HCT116 (cell line): Measurements from ENCODE around the gene GALNS. TPM values are rescaled to one million over a fixed set of nuclear protein-coding genes. Genes with fewer than 3 reads are reported as not detected.

Experiments used
- ATAC-seq: fragments of 200-7000 bp; cut with Tn5 transposase; 2 replicates; pipeline ENCODE4 v1.9.1; 2020; ENCODE audit warnings: mild to moderate bottlenecking, moderate library complexity
- BruUV-seq: library from RNA; stranded (reverse); fragments of 400-500 nt; replicated peaks from 2 replicates; lab custom pipeline; 2021; lab: Mats Ljungman, UMichigan
- CTCF ChIA-PET: fragments of 300-600 bp; sonication (Branson Sonifier 250); formaldehyde crosslinking; loops from one replicate; lab custom pipeline; 2021; ENCODE audit warnings: antibody characterized with exemption; lab: Charles Lee
- POLR2A ChIA-PET: fragments of 300-600, 350-600 bp; sonication (Branson Sonifier 250); formaldehyde crosslinking; loops from one replicate; lab custom pipeline; 2021; ENCODE audit warnings: antibody characterized with exemption; lab: Charles Lee
- RAD21 ChIA-PET, 2 experiments: fragments of 300-600 bp; sonication (Branson Sonifier 250); formaldehyde crosslinking; loops; one replicate each; lab custom pipeline; 2023; ENCODE audit warnings: low total read pairs in 2 of 2; ENCODE audit not compliant: uncharacterized antibody in 2 of 2, unreplicated experiment in 2 of 2, low non-redundant PET in 1 of 2; lab: Charles Lee
- DNase-seq: peaks from one replicate; pipeline ENCODE4 v3.0.0-alpha.2; 2010; ENCODE audit warnings: low read depth, low spot score
- H2AFZ ChIP-seq: fragments of 200-600 bp; shearing (Covaris generic), sonication (generic); 2 replicates; pipeline ENCODE4 v1.6.1; 2017; ENCODE audit warnings: low read depth, mixed run types, mixed read lengths, antibody characterized with exemption, low read length; ENCODE audit not compliant: poor library complexity, severe bottlenecking
- H3K27ac ChIP-seq: 2 replicates; pipeline ENCODE4 v1.5.1; 2012; ENCODE audit warnings: low read depth, low read length
- H3K27me3 ChIP-seq: fragments of 200-600 bp; sonication (generic); 2 replicates; pipeline ENCODE4 v1.6.1; 2016; ENCODE audit warnings: mixed run types, low read length, mixed read lengths; ENCODE audit not compliant: insufficient read depth
- H3K36me3 ChIP-seq, 2 experiments: fragments of 200-500 bp in 1 of 2; fragments of 200-600 bp in 1 of 2; sonication (Bioruptor generic) in 1 of 2; sonication (generic) in 1 of 2; 2 replicates each; pipeline versions ENCODE4 v1.5.1 to v1.6.1; 2014 to 2016; ENCODE audit warnings: low read length in 2 of 2, inconsistent platforms in 1 of 2, mixed read lengths in 1 of 2, mixed run types in 1 of 2; ENCODE audit not compliant: insufficient read depth in 2 of 2, control insufficient read depth in 1 of 2
- H3K4me1 ChIP-seq, 2 experiments: fragments of 200-600 bp in 1 of 2; sonication (generic) in 1 of 2; 2 replicates each; pipeline versions ENCODE4 v1.5.1 to v1.6.1; 2012 to 2017; ENCODE audit warnings: low read length in 2 of 2, inconsistent platforms in 1 of 2, mild to moderate bottlenecking in 1 of 2, mixed read lengths in 1 of 2, mixed run types in 1 of 2, moderate library complexity in 1 of 2; ENCODE audit not compliant: insufficient read depth in 2 of 2, control insufficient read depth in 1 of 2
- H3K4me2 ChIP-seq: fragments of 200-600 bp; sonication (generic); 2 replicates; pipeline ENCODE4 v1.6.1; 2017; ENCODE audit warnings: mixed run types, low read length, mixed read lengths
- H3K4me3 ChIP-seq, 2 experiments: fragments of 200-600 bp in 1 of 2; sonication (generic) in 1 of 2; replicated peaks in 1 of 2; 2 replicates each; pipeline ENCODE4 v1.5.1; 2011 to 2016; ENCODE audit warnings: low read length in 2 of 2, control low read depth in 1 of 2, low read depth in 1 of 2, mild to moderate bottlenecking in 1 of 2, mixed read lengths in 1 of 2, mixed run types in 1 of 2
- H3K79me2 ChIP-seq: fragments of 200-600 bp; sonication (generic); 2 replicates; pipeline ENCODE4 v1.6.1; 2017; ENCODE audit warnings: mild to moderate bottlenecking, mixed run types, low read length, moderate library complexity, mixed read lengths; ENCODE audit not compliant: insufficient read depth
- H3K9ac ChIP-seq: fragments of 200-600 bp; sonication (generic); 2 replicates; pipeline ENCODE4 v1.6.1; 2016; ENCODE audit warnings: low read length, mixed read lengths
- H3K9me2 ChIP-seq: fragments of 200-600 bp; sonication (generic), shearing (Covaris generic); 2 replicates; pipeline ENCODE4 v1.6.1; 2017; ENCODE audit warnings: mixed run types, mild to moderate bottlenecking, moderate library complexity; ENCODE audit not compliant: insufficient read depth
- H3K9me3 ChIP-seq, 2 experiments: fragments of 200-500 bp in 1 of 2; fragments of 200-600 bp in 1 of 2; sonication (Bioruptor generic) in 1 of 2; sonication (generic) in 1 of 2; 2 replicates each; pipeline ENCODE4 v1.6.1; 2014 to 2017; ENCODE audit warnings: low read length in 2 of 2, mixed read lengths in 2 of 2, inconsistent platforms in 1 of 2, low read depth in 1 of 2, mild to moderate bottlenecking in 1 of 2, mixed run types in 1 of 2, moderate library complexity in 1 of 2; ENCODE audit not compliant: control insufficient read depth in 1 of 2, insufficient read depth in 1 of 2
- H4K20me1 ChIP-seq: fragments of 200-600 bp; sonication (generic), shearing (Covaris generic); 2 replicates; pipeline ENCODE4 v1.6.1; 2017; ENCODE audit warnings: mixed run types, mild to moderate bottlenecking, moderate library complexity; ENCODE audit not compliant: insufficient read depth
- CBX3 ChIP-seq: IDR thresholded peaks from 2 replicates; pipeline ENCODE4 v1.6.1; 2012; ENCODE audit warnings: low read depth
- CEBPB ChIP-seq: IDR thresholded peaks from 2 replicates; pipeline ENCODE4 v1.6.1; 2012; ENCODE audit warnings: low read depth
- CTCF ChIP-seq, 3 experiments: fragments of 200-600 bp in 1 of 3; sonication (generic) in 1 of 3; IDR thresholded peaks in 2 of 3; conservative IDR thresholded peaks in 1 of 3; 2 replicates each; pipeline ENCODE4 v1.5.1; 2012 to 2017; ENCODE audit warnings: low read depth in 2 of 3, low read length in 2 of 3, antibody characterized with exemption in 1 of 3, borderline replicate concordance in 1 of 3, control low read depth in 1 of 3, mild to moderate bottlenecking in 1 of 3, mixed read lengths in 1 of 3, mixed run types in 1 of 3, moderate library complexity in 1 of 3; ENCODE audit not compliant: insufficient read depth in 1 of 3
- EGR1 ChIP-seq: IDR thresholded peaks from 2 replicates; pipeline ENCODE4 v1.6.1; 2012; ENCODE audit warnings: low read depth
- EZH2 ChIP-seq: fragments of 200-600 bp; sonication (generic); IDR thresholded peaks from 2 replicates; pipeline ENCODE4 v1.6.1; 2017; ENCODE audit warnings: antibody characterized with exemption, mixed run types
- EZH2phosphoT487 ChIP-seq: fragments of 200-600 bp; IDR thresholded peaks from 2 replicates; pipeline ENCODE4 v1.6.1; 2018; ENCODE audit warnings: antibody characterized with exemption, borderline replicate concordance
- JUND ChIP-seq: IDR thresholded peaks from 2 replicates; pipeline ENCODE4 v1.6.1; 2012
- MAX ChIP-seq: IDR thresholded peaks from 2 replicates; pipeline ENCODE4 v1.6.1; 2012
- RAD21 ChIP-seq: IDR thresholded peaks from 2 replicates; pipeline ENCODE4 v1.6.1; 2012; ENCODE audit warnings: low read depth, mild to moderate bottlenecking
- REST ChIP-seq: IDR thresholded peaks from 2 replicates; pipeline ENCODE4 v1.6.1; 2012; ENCODE audit warnings: low read depth
- TCF7L2 ChIP-seq: IDR thresholded peaks from 2 replicates; pipeline ENCODE4 v1.7.0; 2011; ENCODE audit warnings: borderline replicate concordance, inconsistent platforms; ENCODE audit not compliant: insufficient read depth, insufficient read length; ENCODE audit errors: extremely low read depth
- YY1 ChIP-seq: IDR thresholded peaks from 2 replicates; pipeline ENCODE4 v1.6.1; 2011; ENCODE audit warnings: low read length, low read depth, moderate library complexity, mild to moderate bottlenecking; ENCODE audit not compliant: insufficient replicate concordance; ENCODE audit errors: extremely low read depth
- ZNF274 ChIP-seq: fragments of 200-500 bp; sonication (Bioruptor generic); IDR thresholded peaks from 2 replicates; pipeline ENCODE4 v1.6.1; 2014; ENCODE audit warnings: mild to moderate bottlenecking, low read depth, low read length, inconsistent platforms
- intact Hi-C: fragments of 100-400 bp; cut with micrococcal nuclease; formaldehyde crosslinking; loops from 2 replicates; pipeline ENCODE4 v1.10.0; 2022
- total RNA-seq: library from RNA; stranded (reverse); gene quantifications from one replicate; pipeline ENCODE4 v1.2.1, GENCODE V29; 2021; ENCODE audit not compliant: unreplicated experiment

The GALNS gene
- total RNA-seq, 1 experiment from 2014 or later = 44.6 TPM

- Histone ChIP-seq H3K4me2 (no peak overlapping the region), H3K4me1 (no peaks in the 10 kb centered on the region), H3K36me3 (peaks cover 20 to 22% of the 10 kb centered on the region in 2 experiments; a peak in 3 of 4 replicates), H3K79me2 (no peaks in the 10 kb centered on the region), H3K9me3 (no peaks in the 10 kb centered on the region), H4K20me1 (no peaks in the 10 kb centered on the region), H2AFZ (no peak overlapping the region), H3K27me3 (no peaks in the 10 kb centered on the region), H3K27ac (no peak overlapping the region), H3K4me3 (no peak overlapping the region), H3K9me2 (no peaks in the 10 kb centered on the region), H3K9ac (no peak overlapping the region)
- intact Hi-C loops = no loop called here
- no peak for ATAC-seq
- ChIA-PET RAD21 (no interaction called here), CTCF (interaction anchor here (0.7 kb wide), 1 partner anchor 14 kb away, joined by 3 read pairs; no protein-coding TSS in a partner anchor), POLR2A (no interaction called here)
- no peak for DNase-seq
- no TSS peak for BruUV-seq
- no peak for TF ChIP-seq RAD21
- TF ChIP-seq EZH2phosphoT487 = no peak
- TF ChIP-seq CEBPB = no peak
- no peak for TF ChIP-seq JUND
- no peak for TF ChIP-seq EGR1
- TF ChIP-seq MAX = no peak
- no peak for TF ChIP-seq REST
- no peak for TF ChIP-seq CBX3
- TF ChIP-seq EZH2 = no peak
- no peak for TF ChIP-seq YY1
- TF ChIP-seq ZNF274 = no peak
- no peak for TF ChIP-seq TCF7L2
- TF ChIP-seq CTCF (IDR thresholded peaks at IDR 0.05 in 2 of 3, conservative IDR thresholded peaks at IDR 0.05 in 1 of 3; ENCODE audit: borderline replicate concordance in 1 of 3, insufficient read depth in 1 of 3, low read depth in 2 of 3, low read length in 2 of 3) = no peak
These were observed 7.4 kb upstream of the GALNS start for GRCh38 chr16:88864099-88864498.
